Liver (tissue), 9 donors: ENCODE measurements around the gene MLN. TPM values are rescaled to one million over a fixed set of nuclear protein-coding genes. Genes with fewer than 3 reads are reported as not detected.

Experiments used
- DNase-seq: peaks from one replicate; pipeline ENCODE4 v3.0.0-alpha.2; 2017; ENCODE audit warnings: low spot score
- H3K27ac ChIP-seq, 2 donors: one replicate each; pipeline ENCODE4 v1.7.0; 2013; ENCODE audit warnings: inconsistent platforms in 2 of 2, low read length in 2 of 2, control low read depth in 1 of 2, low read depth in 1 of 2, mild to moderate bottlenecking in 1 of 2
- H3K27me3 ChIP-seq, 4 donors: one replicate each; pipeline versions ENCODE4 v1.6.1 to v1.7.0; 2013; ENCODE audit warnings: low read length in 3 of 4, inconsistent platforms in 1 of 4, mild to moderate bottlenecking in 1 of 4, moderate library complexity in 1 of 4; ENCODE audit not compliant: control insufficient read depth in 4 of 4, insufficient read depth in 4 of 4
- H3K36me3 ChIP-seq, 4 donors: one replicate each; pipeline versions ENCODE4 v1.6.1 to v1.7.0; 2013; ENCODE audit warnings: low read length in 3 of 4, mild to moderate bottlenecking in 3 of 4, low read depth in 1 of 4, moderate library complexity in 1 of 4; ENCODE audit not compliant: control insufficient read depth in 4 of 4, insufficient read depth in 3 of 4
- H3K4me1 ChIP-seq, 4 donors: one replicate each; pipeline versions ENCODE4 v1.6.1 to v1.7.0; 2013; ENCODE audit warnings: low read length in 3 of 4, mild to moderate bottlenecking in 3 of 4, moderate library complexity in 1 of 4; ENCODE audit not compliant: control insufficient read depth in 4 of 4, insufficient read depth in 4 of 4
- H3K4me3 ChIP-seq, 3 donors: one replicate each; pipeline versions ENCODE4 v1.6.1 to v1.7.0; 2013; ENCODE audit warnings: low read length in 3 of 3, control low read depth in 1 of 3, low read depth in 1 of 3, mild to moderate bottlenecking in 1 of 3
- H3K9ac ChIP-seq, 2 donors: one replicate each; pipeline ENCODE4 v1.7.0; 2013; ENCODE audit warnings: low read length in 2 of 2, mild to moderate bottlenecking in 2 of 2, moderate library complexity in 2 of 2, control low read depth in 1 of 2, low read depth in 1 of 2
- H3K9me3 ChIP-seq, 4 donors: one replicate each; pipeline versions ENCODE4 v1.6.1 to v1.7.0; 2013; ENCODE audit warnings: low read length in 3 of 4; ENCODE audit not compliant: control insufficient read depth in 4 of 4
- ATF3 ChIP-seq: IDR thresholded peaks from 2 replicates; pipeline ENCODE4 v1.6.1; 2016; ENCODE audit warnings: antibody characterized with exemption
- EGR1 ChIP-seq, 2 donors: IDR thresholded peaks; 2 replicates each; pipeline ENCODE4 v1.6.1; 2016 to 2018; ENCODE audit warnings: antibody characterized with exemption in 2 of 2, low read depth in 2 of 2
- FOXA1 ChIP-seq: IDR thresholded peaks from 2 replicates; pipeline ENCODE4 v1.6.1; 2016; ENCODE audit warnings: antibody characterized with exemption
- FOXA2 ChIP-seq: IDR thresholded peaks from 2 replicates; pipeline ENCODE4 v1.6.1; 2016; ENCODE audit warnings: antibody characterized with exemption
- GABPA ChIP-seq, 2 donors: IDR thresholded peaks in 1 of 2; conservative IDR thresholded peaks in 1 of 2; 2 replicates each; pipeline ENCODE4 v1.6.1; 2016; ENCODE audit warnings: antibody characterized with exemption in 2 of 2, mild to moderate bottlenecking in 1 of 2, moderate library complexity in 1 of 2
- HNF4A ChIP-seq, 2 donors: conservative IDR thresholded peaks; 2 replicates each; pipeline ENCODE4 v1.6.1; 2016; ENCODE audit warnings: antibody characterized with exemption in 2 of 2, mild to moderate bottlenecking in 2 of 2
- HNF4G ChIP-seq: IDR thresholded peaks from 2 replicates; pipeline ENCODE4 v1.6.1; 2016; ENCODE audit warnings: antibody characterized with exemption
- JUND ChIP-seq, 2 donors: IDR thresholded peaks; 2 replicates each; pipeline ENCODE4 v1.6.1; 2016; ENCODE audit warnings: antibody characterized with exemption in 2 of 2
- MAX ChIP-seq: IDR thresholded peaks from 2 replicates; pipeline ENCODE4 v1.6.1; 2016; ENCODE audit warnings: antibody characterized with exemption
- NR2F2 ChIP-seq: IDR thresholded peaks from 2 replicates; pipeline ENCODE4 v1.6.1; 2016; ENCODE audit warnings: antibody characterized with exemption
- RAD21 ChIP-seq, 2 donors: IDR thresholded peaks; 2 replicates each; pipeline ENCODE4 v1.6.1; 2016; ENCODE audit warnings: antibody characterized with exemption in 2 of 2, mild to moderate bottlenecking in 2 of 2
- RXRA ChIP-seq, 2 donors: IDR thresholded peaks; 2 replicates each; pipeline ENCODE4 v1.6.1; 2017 to 2018; ENCODE audit warnings: antibody characterized with exemption in 2 of 2, mild to moderate bottlenecking in 1 of 2
- SP1 ChIP-seq: IDR thresholded peaks from 2 replicates; pipeline ENCODE4 v1.6.1; 2018; ENCODE audit warnings: antibody characterized with exemption, mild to moderate bottlenecking
- TAF1 ChIP-seq: conservative IDR thresholded peaks from 2 replicates; pipeline ENCODE4 v1.6.1; 2016; ENCODE audit warnings: antibody characterized with exemption, mild to moderate bottlenecking
- YY1 ChIP-seq: IDR thresholded peaks from 2 replicates; pipeline ENCODE4 v1.6.1; 2016; ENCODE audit warnings: antibody characterized with exemption, mild to moderate bottlenecking
- ZBTB33 ChIP-seq: IDR thresholded peaks from 2 replicates; pipeline ENCODE4 v1.6.1; 2016; ENCODE audit warnings: antibody characterized with exemption
- WGBS: extraction: QIAGEN DNeasy Blood & Tissue Kit; methylation state at CpG from one replicate; pipeline ENCODE4 v1.1.7; 2013; 5-methylcytosine and 5-hydroxymethylcytosine counted together
- polyA plus RNA-seq, 2 donors: library from polyadenylated mRNA; stranded (reverse) in 1 of 2; unstranded in 1 of 2; fragments of 200-250 nt in 1 of 2; fragments of >200 nt in 1 of 2; fragmentation: Nextera tagmentation in 1 of 2; extraction: Ambion mirVana in 1 of 2; gene quantifications; one replicate each; pipeline versions ENCODE4 v1.2.1 to v1.2.3, GENCODE V29; 2013 to 2015
- total RNA-seq, 2 donors: library from RNA; depleted of rRNA; stranded (reverse); fragments of >200 nt; gene quantifications; one replicate each; pipeline ENCODE4 v1.2.3, GENCODE V29; 2014
- TF ChIP-seq, protein P1 (sequence below): fragments of 150-350 bp; IDR thresholded peaks from 2 replicates; pipeline ENCODE4 v1.5.1; 2017; ENCODE audit warnings: improper control_type of control experiment, low read depth, low read length; ENCODE audit not compliant: missing input control
- donor health status: healthy.
- donor health status: healthy.
- donor health status: healthy.
- donor health status: healthy.
- donor health status: healthy.

Gene MLN
- total and polyA plus RNA-seq, 4 donors: not detected

- no peaks in the 10 kb centered on the region for H3K27me3 ChIP-seq
- WGBS: 74% methylated on average over 11 of the region's 11 CpGs
- peaks cover 2 to 4% (median 3%) of the 10 kb centered on the region in 4 donors for H3K4me1 ChIP-seq
- TF ChIP-seq, protein P1, sequence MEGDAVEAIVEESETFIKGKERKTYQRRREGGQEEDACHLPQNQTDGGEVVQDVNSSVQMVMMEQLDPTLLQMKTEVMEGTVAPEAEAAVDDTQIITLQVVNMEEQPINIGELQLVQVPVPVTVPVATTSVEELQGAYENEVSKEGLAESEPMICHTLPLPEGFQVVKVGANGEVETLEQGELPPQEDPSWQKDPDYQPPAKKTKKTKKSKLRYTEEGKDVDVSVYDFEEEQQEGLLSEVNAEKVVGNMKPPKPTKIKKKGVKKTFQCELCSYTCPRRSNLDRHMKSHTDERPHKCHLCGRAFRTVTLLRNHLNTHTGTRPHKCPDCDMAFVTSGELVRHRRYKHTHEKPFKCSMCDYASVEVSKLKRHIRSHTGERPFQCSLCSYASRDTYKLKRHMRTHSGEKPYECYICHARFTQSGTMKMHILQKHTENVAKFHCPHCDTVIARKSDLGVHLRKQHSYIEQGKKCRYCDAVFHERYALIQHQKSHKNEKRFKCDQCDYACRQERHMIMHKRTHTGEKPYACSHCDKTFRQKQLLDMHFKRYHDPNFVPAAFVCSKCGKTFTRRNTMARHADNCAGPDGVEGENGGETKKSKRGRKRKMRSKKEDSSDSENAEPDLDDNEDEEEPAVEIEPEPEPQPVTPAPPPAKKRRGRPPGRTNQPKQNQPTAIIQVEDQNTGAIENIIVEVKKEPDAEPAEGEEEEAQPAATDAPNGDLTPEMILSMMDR: no peak
- TF ChIP-seq JUND (IDR thresholded peaks at IDR 0.05): no peak
- no peak for TF ChIP-seq TAF1
- TF ChIP-seq NR2F2: no peak
- TF ChIP-seq EGR1 (IDR thresholded peaks at IDR 0.05; ENCODE audit: low read depth in 2 of 2): no peak
- no peak overlapping the region for H3K4me3 ChIP-seq
- no peak for DNase-seq
- H3K9me3 ChIP-seq: peaks cover 0 to 6% (median 0%) of the 10 kb centered on the region in 4 donors
- no peak overlapping the region for H3K9ac ChIP-seq
- peak overlapping the region in 1 of 2 donors; percentile 25 for H3K27ac ChIP-seq
- no peaks in the 10 kb centered on the region for H3K36me3 ChIP-seq
Observed at GRCh38 chr6:33839399-33840047, 35.7 kb upstream of the MLN start.

DNA sequence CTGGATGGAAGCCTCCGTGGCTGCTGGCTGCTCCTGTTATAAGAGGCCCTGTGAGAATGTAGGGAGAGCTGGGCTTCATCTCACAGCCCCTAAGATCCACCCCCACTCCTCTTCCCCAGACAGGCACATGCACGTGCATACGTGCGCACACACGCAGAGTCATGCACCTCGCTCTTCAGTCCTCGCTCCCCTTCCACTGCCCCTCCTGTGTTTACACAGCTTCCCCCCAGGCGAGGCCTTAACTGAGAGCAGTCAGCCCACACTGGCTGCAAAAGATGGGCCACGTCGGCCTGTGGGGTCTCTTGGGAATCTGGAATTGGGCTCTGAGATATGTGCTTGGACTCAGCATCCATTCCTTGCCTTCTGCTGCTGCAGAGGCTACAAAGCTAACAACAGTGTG, 35.2 kb upstream of the MLN start:
- Histone ChIP-seq H3K9me3 (peaks cover 0 to 6% (median 0%) of the 10 kb centered on the region in 4 donors), H3K4me1 (peaks cover 2 to 4% (median 3%) of the 10 kb centered on the region in 4 donors), H3K27ac (no peak overlapping the region), H3K9ac (no peak overlapping the region), H3K4me3 (no peak overlapping the region), H3K36me3 (no peaks in the 10 kb centered on the region), H3K27me3 (no peaks in the 10 kb centered on the region)
- WGBS: 91% methylated on average over 10 of the region's 10 CpGs
- TF ChIP-seq YY1: no peak
- TF ChIP-seq ZBTB33: no peak
- TF ChIP-seq EGR1 (IDR thresholded peaks at IDR 0.05; ENCODE audit: low read depth in 2 of 2): no peak
- TF ChIP-seq TAF1: no peak
- no peak for TF ChIP-seq RXRA (IDR thresholded peaks at IDR 0.05)
- TF ChIP-seq RAD21 (IDR thresholded peaks at IDR 0.05): no peak
- no peak for TF ChIP-seq HNF4G
- TF ChIP-seq GABPA (IDR thresholded peaks at IDR 0.05 in 1 of 2, conservative IDR thresholded peaks at IDR 0.05 in 1 of 2): no peak
- TF ChIP-seq, protein P1: no peak
- TF ChIP-seq FOXA1: no peak
- no peak for TF ChIP-seq NR2F2
- no peak for TF ChIP-seq MAX
- TF ChIP-seq SP1: no peak
- TF ChIP-seq HNF4A (conservative IDR thresholded peaks at IDR 0.05): no peak
- no peak for TF ChIP-seq FOXA2
- no peak for TF ChIP-seq ATF3
- TF ChIP-seq JUND (IDR thresholded peaks at IDR 0.05): no peak
- DNase-seq: no peak
